Esophagus (tissue), 2 donors: ENCODE results near the gene NOL4L. TPM values are rescaled to one million over a fixed set of nuclear protein-coding genes. Genes with fewer than 3 reads are reported as not detected.
"Not testable (repeated sequence)": the region's sequence is repeated elsewhere in the genome, so short reads cannot be mapped to it uniquely, and the experiment has no call there.

Experiments used
- H3K27ac ChIP-seq, 2 donors: one replicate each; pipeline ENCODE4 v1.5.1; 2013; ENCODE audit warnings: low read depth in 2 of 2, mild to moderate bottlenecking in 2 of 2, inconsistent platforms in 1 of 2, low read length in 1 of 2, moderate library complexity in 1 of 2
- H3K27me3 ChIP-seq, 2 donors: one replicate each; pipeline ENCODE4 v1.6.1; 2013; ENCODE audit warnings: low read length in 2 of 2, control low read depth in 1 of 2, mild to moderate bottlenecking in 1 of 2; ENCODE audit not compliant: insufficient read depth in 2 of 2, control insufficient read depth in 1 of 2
- H3K36me3 ChIP-seq, 2 donors: one replicate each; pipeline ENCODE4 v1.6.1; 2013; ENCODE audit warnings: low read length in 1 of 2; ENCODE audit not compliant: control insufficient read depth in 2 of 2, insufficient read depth in 2 of 2
- H3K4me1 ChIP-seq, 2 donors: one replicate each; pipeline ENCODE4 v1.6.1; 2013; ENCODE audit warnings: low read length in 1 of 2; ENCODE audit not compliant: control insufficient read depth in 2 of 2, insufficient read depth in 2 of 2
- H3K4me3 ChIP-seq, 2 donors: one replicate each; pipeline ENCODE4 v1.5.1; 2013; ENCODE audit warnings: low read length in 2 of 2, mild to moderate bottlenecking in 2 of 2, low read depth in 1 of 2, moderate library complexity in 1 of 2
- H3K9me3 ChIP-seq, 2 donors: one replicate each; pipeline ENCODE4 v1.6.1; 2013; ENCODE audit warnings: mild to moderate bottlenecking in 2 of 2, low read depth in 1 of 2, low read length in 1 of 2, moderate library complexity in 1 of 2; ENCODE audit not compliant: control insufficient read depth in 2 of 2, insufficient read depth in 1 of 2
- WGBS, 2 donors: extraction: QIAGEN DNeasy Blood & Tissue Kit; methylation state at CpG; one replicate each; pipeline ENCODE4 v1.1.7; 2013; 5-methylcytosine and 5-hydroxymethylcytosine counted together
- polyA plus RNA-seq, 2 donors: library from polyadenylated mRNA; stranded (reverse); fragments of 200-250 nt; gene quantifications; one replicate each; pipeline ENCODE4 v1.2.3, GENCODE V29; 2013
- donor health status: healthy with polysubstance abuse.
- donor health status: Bipolar disorder and iron deficiency.

The NOL4L gene
- polyA plus RNA-seq, 2 donors: 1.1 to 1.2 TPM

- 80 to 81% methylated on average over 8 of the region's 8 CpGs for WGBS, 2 donors
- H3K36me3 ChIP-seq: no peaks in the 10 kb centered on the region
- H3K27me3 ChIP-seq: no peaks in the 10 kb centered on the region
- no peaks in the 10 kb centered on the region for H3K4me1 ChIP-seq
- no peak overlapping the region for H3K4me3 ChIP-seq
- no peak overlapping the region for H3K27ac ChIP-seq
- H3K9me3 ChIP-seq: no peaks in the 10 kb centered on the region
Measured at GRCh38 chr20:32495217-32495565, 89.9 kb downstream of the NOL4L start.

DNA sequence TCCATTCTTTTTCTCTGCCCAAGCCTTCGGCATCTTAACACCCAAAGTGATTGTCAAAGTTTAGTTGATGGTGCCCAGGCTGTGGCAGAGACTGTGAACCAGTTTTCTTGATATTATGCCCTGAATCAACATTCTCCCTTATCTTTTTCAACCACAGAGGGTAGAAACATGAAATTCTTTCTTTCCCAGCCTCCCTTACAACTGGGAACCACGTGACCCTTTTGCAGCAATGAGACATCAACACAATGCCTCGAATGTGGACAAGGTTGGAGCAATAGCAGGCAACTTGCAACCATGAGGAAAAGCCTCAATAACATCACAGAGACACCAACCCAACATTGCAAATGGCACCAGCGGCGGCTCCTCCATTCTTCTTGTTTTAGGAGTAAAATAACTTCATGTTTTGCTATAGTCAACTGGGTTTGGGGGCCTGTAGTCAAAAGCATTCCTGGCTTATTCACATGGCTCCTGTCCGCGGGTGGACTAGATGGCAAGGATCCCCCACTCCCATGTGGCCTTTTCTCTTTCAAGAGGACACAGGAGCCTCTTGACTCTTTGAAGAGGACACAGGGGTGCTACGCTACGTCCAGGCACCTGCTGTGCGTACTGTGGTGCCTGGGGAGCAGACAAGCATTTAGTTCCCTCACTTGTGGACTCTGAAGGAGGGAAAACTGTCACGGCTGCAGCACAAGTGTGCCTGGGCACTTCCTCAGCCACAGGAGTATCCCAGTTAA lies 90.5 kb downstream of the NOL4L start:
- Histone ChIP-seq H3K27me3 (no peaks in the 10 kb centered on the region), H3K27ac (no peak overlapping the region), H3K36me3 (no peaks in the 10 kb centered on the region), H3K4me3 (no peak overlapping the region), H3K9me3 (no peaks in the 10 kb centered on the region), H3K4me1 (no peaks in the 10 kb centered on the region)
- 87 to 92% methylated on average over 11 of the region's 11 CpGs for WGBS, 2 donors

DNA sequence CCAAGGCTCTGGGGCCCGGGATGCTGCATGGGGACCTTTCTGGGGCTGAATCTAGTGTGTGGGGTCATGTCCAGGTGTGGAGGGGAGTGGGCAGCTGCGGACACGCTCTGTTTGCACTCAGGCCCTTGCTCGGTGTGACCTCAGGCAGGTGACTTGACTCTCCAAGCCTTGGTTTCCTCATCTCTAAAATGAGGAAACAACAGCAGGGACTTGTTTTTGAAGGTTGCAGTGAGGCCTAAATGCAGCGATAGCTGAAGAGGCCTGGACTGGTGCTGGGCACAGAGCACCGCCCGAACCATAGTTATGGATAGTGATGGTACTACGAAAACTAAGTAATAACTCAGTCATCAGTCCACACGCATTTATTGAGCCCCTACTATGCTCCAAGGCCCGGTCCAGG lies 91.8 kb downstream of the NOL4L start:
- no peak overlapping the region for H3K4me3 ChIP-seq
- no peaks in the 10 kb centered on the region for H3K4me1 ChIP-seq
- H3K9me3 ChIP-seq: no peaks in the 10 kb centered on the region
- H3K36me3 ChIP-seq: no peaks in the 10 kb centered on the region
- WGBS, 2 donors: 95 to 96% methylated on average over 10 of the region's 10 CpGs
- no peak overlapping the region for H3K27ac ChIP-seq
- H3K27me3 ChIP-seq: no peaks in the 10 kb centered on the region

DNA sequence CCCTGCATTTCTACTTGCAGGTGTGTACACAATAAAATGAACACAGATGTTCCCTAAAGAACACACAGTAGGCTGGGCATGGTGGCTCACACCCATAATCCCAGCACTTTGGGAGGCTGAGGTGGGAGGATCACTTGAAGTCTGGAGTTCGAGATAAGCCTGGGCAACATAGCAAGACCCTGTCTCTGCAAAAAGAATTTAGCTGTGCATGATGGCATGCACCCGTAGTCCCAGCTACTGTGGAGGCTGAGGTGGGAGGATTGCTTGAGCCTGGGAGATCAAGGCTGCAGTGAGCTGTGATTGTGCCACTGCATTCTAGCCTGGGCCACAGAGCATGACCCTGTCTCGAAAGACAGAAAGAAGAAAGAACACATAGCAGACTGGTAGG lies 93.4 kb downstream of the NOL4L start:
- not testable (repeated sequence) for H3K27me3 ChIP-seq, H3K9me3 ChIP-seq, H3K36me3 ChIP-seq, H3K4me3 ChIP-seq, H3K4me1 ChIP-seq, H3K27ac ChIP-seq
- 92 to 98% methylated on average over 3 of the region's 3 CpGs for WGBS, 2 donors

DNA sequence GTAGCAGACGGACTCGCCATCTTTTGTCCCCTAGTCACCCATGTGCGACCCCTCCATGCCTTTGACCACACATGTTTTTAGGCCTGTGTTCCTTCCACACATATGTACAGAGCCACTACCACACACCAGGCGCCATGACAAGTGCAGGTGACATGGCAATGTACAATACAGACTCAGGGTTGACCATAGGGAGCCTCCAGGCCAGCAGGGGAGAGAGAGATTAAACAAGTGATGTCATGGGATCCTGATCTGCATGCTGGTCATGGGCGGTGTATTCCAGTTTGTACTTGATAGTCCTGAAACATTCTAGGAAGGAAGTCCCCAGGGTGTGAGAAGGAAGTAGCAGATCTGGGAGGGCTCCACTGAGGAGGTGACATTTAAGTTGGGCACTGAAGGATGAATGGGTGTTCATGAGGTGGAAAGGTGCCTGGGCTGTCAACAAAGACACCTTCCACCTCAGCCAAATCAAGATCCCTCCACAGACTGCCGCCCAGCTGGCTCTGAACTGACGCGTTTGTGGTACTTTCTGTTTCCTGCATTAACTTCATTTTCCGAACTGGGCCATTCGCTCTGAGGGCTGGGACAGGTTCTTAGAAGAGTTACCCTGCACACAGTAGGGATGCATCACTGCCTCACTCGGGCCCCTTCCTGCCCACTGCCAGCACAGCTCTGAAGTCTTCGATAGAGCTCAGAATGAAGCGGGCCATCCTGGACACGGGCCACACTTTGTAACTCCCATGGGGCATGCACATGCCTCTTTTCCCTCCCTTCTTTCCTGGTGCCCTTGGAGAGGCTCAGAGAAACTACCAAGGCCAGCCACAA lies 94.0 kb downstream of the NOL4L start:
- H3K9me3 ChIP-seq: no peaks in the 10 kb centered on the region
- no peaks in the 10 kb centered on the region for H3K36me3 ChIP-seq
- no peak overlapping the region for H3K4me3 ChIP-seq
- no peaks in the 10 kb centered on the region for H3K27me3 ChIP-seq
- no peaks in the 10 kb centered on the region for H3K4me1 ChIP-seq
- 93 to 94% methylated on average over 14 of the region's 14 CpGs for WGBS, 2 donors
- no peak overlapping the region for H3K27ac ChIP-seq

DNA sequence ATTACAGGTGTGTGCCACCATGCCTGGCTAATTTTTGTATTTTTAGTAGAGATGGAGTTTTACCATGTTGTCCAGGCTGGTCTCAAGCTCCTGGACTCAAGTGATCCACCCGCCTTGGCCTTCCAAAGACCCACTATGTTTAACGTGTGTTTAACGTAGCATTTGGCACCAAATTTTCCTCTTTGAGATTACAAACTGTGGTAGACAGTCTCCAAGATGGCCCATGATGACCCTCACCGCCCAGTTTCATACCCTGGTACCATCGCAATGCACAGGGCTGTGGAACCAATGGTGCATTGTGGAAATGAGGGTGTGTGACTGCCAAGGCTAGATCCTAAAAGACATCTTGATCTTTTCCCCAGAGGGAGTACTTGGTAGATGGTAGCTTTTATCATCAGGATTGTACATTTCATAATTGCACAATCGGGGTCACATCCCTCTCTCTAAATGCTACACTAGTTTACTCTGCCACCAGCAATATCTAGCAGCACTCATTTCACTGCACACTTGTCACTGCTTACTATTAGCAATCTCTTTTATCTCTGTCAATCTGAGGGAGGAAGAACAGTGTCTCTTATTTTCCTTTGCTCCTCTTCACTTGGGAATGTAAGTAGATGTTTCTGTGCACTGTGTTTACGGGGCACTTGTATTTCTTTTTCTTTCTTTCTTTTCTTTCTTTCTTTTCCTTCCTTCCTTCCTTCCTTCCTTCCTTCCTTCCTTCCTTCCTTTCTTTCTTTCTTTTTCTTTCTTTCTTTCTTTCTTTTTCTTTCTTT lies 96.9 kb downstream of the NOL4L start:
- Histone ChIP-seq H3K4me3 (no peak overlapping the region), H3K27me3 (no peaks in the 10 kb centered on the region), H3K9me3 (no peaks in the 10 kb centered on the region), H3K36me3 (no peaks in the 10 kb centered on the region), H3K4me1 (no peaks in the 10 kb centered on the region), H3K27ac (no peak overlapping the region)
- WGBS, 2 donors: 96 to 98% methylated on average over 7 of the region's 7 CpGs

DNA sequence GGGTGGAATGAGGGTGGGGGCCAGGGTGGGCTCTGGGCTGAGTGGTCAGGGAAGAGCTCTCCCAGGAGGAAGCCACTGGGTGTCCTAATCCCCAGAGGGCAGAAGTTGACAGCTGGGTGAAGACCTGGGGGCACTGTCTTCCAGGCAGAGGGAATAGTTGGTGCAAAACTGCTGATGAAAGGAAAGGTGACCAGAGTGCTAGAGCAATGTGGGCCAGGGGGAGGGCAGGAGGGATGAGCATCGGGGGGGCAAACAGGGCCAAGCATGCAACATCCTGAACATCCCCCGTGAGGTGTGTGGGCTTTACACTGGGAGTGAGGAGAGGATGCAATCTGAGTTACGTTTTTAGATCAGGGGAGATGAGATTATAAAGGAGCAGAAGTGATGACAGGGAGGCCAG lies 97.8 kb downstream of the NOL4L start:
- H3K36me3 ChIP-seq: no peaks in the 10 kb centered on the region
- H3K9me3 ChIP-seq: no peaks in the 10 kb centered on the region
- no peak overlapping the region for H3K27ac ChIP-seq
- 77 to 88% methylated on average over 3 of the region's 3 CpGs for WGBS, 2 donors
- no peaks in the 10 kb centered on the region for H3K27me3 ChIP-seq
- H3K4me3 ChIP-seq: no peak overlapping the region
- H3K4me1 ChIP-seq: no peaks in the 10 kb centered on the region

DNA sequence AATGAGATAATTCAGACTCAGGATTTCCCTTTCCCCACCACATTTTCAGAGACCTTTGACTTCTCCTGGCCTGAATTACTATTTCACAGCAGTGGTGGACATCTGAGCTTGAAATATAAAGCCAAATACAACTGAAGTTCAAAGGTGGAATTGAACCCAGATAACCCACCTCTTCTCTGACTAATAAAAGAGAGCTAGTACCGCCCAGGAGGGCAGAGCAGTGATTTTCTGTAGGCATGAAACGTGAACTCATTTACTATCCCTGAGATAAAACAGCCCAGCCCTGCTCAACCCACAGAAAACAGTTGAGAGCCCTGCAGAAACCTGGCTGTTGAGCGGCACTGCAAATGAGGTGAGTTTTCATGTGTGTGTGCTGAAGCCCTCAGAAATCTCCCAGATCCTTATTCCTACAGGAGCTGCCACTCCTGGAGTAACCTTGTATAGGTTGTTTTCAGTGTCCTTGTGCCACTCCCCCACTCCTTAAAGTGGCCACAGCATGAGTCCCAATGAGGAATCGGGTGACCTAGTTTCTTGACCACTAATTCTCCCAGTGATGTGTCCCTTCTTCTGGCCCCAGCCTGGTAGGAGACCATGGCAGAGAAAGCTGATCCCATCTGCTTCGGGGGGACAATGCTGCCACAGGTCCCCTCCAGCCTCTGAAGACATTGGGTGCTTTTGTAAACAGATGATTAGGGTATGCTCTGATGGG lies 99.2 kb downstream of the NOL4L start:
- WGBS, 2 donors: 52 to 62% methylated on average over 5 of the region's 5 CpGs
- Histone ChIP-seq H3K27ac (no peak overlapping the region), H3K27me3 (no peaks in the 10 kb centered on the region), H3K9me3 (no peaks in the 10 kb centered on the region), H3K4me1 (no peaks in the 10 kb centered on the region), H3K36me3 (no peaks in the 10 kb centered on the region), H3K4me3 (no peak overlapping the region)
